Muscle layer of colon (tissue), 2 donors: Measurements from ENCODE around the gene FAM111A.

Source experiments
- H3K27ac ChIP-seq: one replicate; pipeline ENCODE4 v1.7.0; 2013; ENCODE audit warnings: low read depth, mild to moderate bottlenecking, low read length, moderate library complexity
- H3K27me3 ChIP-seq, 2 donors: one replicate each; pipeline ENCODE4 v1.7.0; 2013; ENCODE audit warnings: low read length in 2 of 2, mild to moderate bottlenecking in 2 of 2; ENCODE audit not compliant: insufficient read depth in 2 of 2, control insufficient read depth in 1 of 2
- H3K36me3 ChIP-seq: one replicate; pipeline ENCODE4 v1.7.0; 2013; ENCODE audit warnings: mild to moderate bottlenecking, low read length; ENCODE audit not compliant: insufficient read depth
- H3K4me1 ChIP-seq: one replicate; pipeline ENCODE4 v1.7.0; 2013; ENCODE audit warnings: mild to moderate bottlenecking, low read length; ENCODE audit not compliant: insufficient read depth
- H3K4me3 ChIP-seq, 2 donors: one replicate each; pipeline ENCODE4 v1.7.0; 2013; ENCODE audit warnings: low read length in 2 of 2, low read depth in 1 of 2, mild to moderate bottlenecking in 1 of 2, moderate library complexity in 1 of 2
- H3K9ac ChIP-seq: one replicate; pipeline ENCODE4 v1.7.0; 2013; ENCODE audit warnings: low read length
- H3K9me3 ChIP-seq: one replicate; pipeline ENCODE4 v1.7.0; 2013; ENCODE audit warnings: mild to moderate bottlenecking, low read length
- donor health status: abdominal sarcoma.
- donor health status: Adenocarcinoma of cecum.

FAM111A gene

DNA sequence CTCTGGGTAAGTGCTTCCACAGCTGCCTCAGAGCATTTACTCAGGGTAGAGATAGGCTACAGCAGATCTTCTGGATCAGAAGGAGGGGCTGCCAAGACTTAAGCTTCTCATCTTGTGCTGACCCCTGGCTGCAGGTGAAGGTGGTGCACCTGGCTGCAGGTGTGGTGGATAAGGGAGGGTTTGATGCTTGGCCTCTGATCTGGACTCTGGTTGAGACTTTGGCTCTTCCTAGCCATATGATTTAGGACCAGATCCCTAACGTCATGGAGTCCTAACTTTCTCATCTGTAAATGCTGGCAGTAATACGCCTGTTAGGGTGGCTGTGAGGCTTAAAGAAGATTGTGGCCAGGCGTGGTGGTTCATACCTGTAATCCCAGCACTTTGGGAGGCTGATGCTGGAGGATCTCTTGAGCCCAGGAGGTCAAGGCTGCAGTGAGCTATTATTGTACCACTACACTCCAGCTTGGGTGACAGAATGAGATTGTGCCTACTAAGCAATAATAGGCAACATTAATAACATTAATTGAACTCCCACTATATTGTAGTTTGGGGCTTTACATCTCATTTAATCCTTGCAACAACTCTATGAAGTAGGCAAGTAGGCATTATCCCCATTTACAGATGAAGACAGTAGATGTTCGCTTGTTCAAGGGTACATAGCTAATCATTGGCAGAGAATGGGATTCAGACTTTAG, 39.9 kb downstream of the FAM111A start:
- Histone ChIP-seq H3K4me1 (peaks cover 32% of the 10 kb centered on the region), H3K27ac (no peak overlapping the region), H3K36me3 (no peaks in the 10 kb centered on the region), H3K4me3 (no peak overlapping the region), H3K9ac (no peak overlapping the region), H3K9me3 (no peaks in the 10 kb centered on the region), H3K27me3 (no peaks in the 10 kb centered on the region)

DNA sequence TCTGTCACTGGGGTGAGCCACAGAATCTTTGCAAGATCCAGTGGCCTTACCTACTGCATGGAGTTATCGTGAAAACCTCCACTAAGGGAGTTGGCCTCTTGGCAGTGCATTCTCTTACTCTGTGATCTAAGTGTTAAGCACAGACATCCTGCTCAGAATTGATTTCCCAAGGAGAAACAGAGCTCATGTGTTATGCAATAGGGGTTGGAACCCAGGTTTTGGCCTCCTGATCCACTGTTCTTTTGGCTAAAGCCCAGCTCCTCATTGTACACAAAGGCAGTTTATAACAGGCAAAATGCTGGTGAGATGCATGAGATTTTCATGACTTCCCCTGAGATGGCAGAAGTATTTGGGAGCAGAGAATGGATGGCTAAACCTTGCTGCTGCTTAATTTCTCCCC, 41.1 kb downstream of the FAM111A start:
- Histone ChIP-seq H3K9ac (no peak overlapping the region), H3K27ac (no peak overlapping the region), H3K9me3 (no peaks in the 10 kb centered on the region), H3K4me3 (no peak overlapping the region), H3K4me1 (peaks cover 32% of the 10 kb centered on the region), H3K36me3 (no peaks in the 10 kb centered on the region), H3K27me3 (no peaks in the 10 kb centered on the region)

DNA sequence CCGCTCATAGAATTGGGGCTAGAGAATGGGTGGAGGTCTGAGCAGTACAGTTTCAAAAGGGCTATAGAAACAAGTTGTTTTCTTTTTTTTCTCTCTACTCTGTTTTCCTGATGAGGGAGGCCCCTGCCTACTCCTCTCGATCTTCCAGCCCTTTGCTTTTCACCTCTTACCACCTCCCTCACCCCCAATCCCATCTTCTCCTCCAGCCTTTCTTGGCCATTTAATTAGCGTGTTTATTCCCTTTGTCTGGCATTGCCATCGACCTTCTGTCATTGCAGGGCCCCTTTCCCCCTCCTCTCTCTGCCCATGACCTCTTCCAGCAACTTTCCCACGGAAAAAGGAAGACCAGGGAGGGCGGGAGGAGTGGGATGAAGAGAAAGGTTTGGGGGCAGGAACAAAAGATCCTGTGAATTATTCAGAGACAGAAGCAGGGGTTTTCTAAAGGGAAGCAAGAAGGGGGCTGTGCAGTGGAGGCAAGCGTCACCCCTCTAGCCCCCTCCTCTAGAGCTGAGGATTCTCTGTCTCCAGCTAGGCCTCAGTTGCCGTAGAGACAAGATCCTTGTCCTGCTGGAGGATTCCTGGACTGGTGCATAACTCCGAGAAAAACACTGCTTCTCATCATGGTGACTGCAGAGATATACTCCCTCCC, 42.2 kb downstream of the FAM111A start:
- H3K4me3 ChIP-seq = no peak overlapping the region
- H3K9me3 ChIP-seq = no peaks in the 10 kb centered on the region
- H3K27ac ChIP-seq = no peak overlapping the region
- H3K36me3 ChIP-seq = no peaks in the 10 kb centered on the region
- no peaks in the 10 kb centered on the region for H3K27me3 ChIP-seq
- no peak overlapping the region for H3K9ac ChIP-seq
- H3K4me1 ChIP-seq = peaks cover 32% of the 10 kb centered on the region

DNA sequence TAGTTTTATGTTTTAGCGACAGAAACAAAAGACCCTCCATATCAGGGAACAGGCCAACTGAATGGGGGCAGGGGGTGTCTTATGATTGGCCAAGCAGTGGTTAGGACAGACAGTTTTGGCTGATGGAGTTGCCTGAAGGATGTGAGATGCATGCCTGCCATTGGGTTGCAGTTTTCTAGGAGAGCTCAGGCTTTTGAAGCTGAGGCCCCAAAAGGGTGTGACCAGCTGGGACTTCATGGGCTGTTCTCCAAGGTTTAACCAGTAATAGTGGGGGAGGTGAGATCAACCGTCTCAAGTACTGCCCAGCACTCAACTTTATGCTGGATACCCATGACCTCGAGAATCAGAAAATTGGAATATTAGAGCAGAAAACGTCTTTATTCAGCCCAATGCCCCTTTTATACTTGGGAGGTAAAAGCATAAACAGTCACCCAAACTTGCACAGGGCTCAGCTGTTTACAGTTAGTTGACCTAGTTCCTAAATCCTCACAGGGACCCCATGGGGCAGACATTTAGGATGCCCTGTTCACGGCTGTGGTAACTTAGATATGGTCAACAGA, 42.8 kb downstream of the FAM111A start:
- no peak overlapping the region for H3K9ac ChIP-seq
- no peak overlapping the region for H3K27ac ChIP-seq
- no peaks in the 10 kb centered on the region for H3K36me3 ChIP-seq
- H3K4me1 ChIP-seq = peaks cover 32% of the 10 kb centered on the region
- H3K9me3 ChIP-seq = no peaks in the 10 kb centered on the region
- no peak overlapping the region for H3K4me3 ChIP-seq
- no peaks in the 10 kb centered on the region for H3K27me3 ChIP-seq

DNA sequence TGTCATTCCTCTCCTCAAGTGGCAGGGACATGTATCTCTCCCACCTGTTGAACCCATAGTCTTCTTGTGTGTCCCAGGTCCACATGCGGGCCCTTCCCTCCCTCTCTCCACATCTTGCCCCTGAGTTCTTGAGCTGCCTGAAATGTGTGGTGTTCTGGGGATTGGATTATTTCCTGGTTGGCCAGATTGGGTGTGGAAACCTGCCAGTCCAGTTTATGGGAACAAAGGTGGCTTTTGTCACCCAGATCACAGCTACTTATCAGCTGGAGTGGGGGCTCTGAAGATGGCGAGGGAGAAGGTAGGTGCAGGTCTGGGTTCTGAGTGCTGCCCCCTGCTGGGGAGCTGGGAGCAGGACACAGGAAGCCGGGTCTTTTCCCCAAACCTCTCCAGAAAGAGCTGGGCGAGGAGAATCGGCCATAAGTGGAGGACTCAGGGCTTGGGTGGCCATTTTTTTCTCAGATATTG, 43.5 kb downstream of the FAM111A start:
- no peak overlapping the region for H3K4me3 ChIP-seq
- H3K36me3 ChIP-seq = no peaks in the 10 kb centered on the region
- H3K4me1 ChIP-seq = peaks cover 32% of the 10 kb centered on the region
- no peaks in the 10 kb centered on the region for H3K9me3 ChIP-seq
- H3K27me3 ChIP-seq = no peaks in the 10 kb centered on the region
- no peak overlapping the region for H3K9ac ChIP-seq
- no peak overlapping the region for H3K27ac ChIP-seq

DNA sequence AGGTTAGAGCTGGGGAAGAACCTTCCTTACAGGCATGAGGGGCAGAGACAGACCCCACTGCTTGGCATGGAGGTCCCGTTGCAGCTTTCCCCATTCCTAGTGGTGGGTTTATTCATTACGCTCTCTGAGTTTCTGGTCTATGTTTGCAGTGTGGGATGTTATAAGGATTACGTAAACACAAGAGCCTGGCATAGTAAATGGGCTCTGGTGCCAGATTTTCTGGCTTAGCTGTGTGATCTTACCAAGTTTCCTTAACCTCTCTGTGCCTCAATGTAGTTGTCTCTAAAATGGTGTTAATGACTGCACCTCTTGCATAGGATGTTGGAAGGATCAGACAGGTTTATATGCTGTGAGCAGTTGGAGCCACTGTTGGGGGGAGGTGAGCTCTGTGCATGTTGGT, 44.4 kb downstream of the FAM111A start:
- no peaks in the 10 kb centered on the region for H3K36me3 ChIP-seq
- no peaks in the 10 kb centered on the region for H3K9me3 ChIP-seq
- H3K27me3 ChIP-seq = no peaks in the 10 kb centered on the region
- no peak overlapping the region for H3K9ac ChIP-seq
- no peak overlapping the region for H3K4me3 ChIP-seq
- H3K27ac ChIP-seq = no peak overlapping the region
- H3K4me1 ChIP-seq = peaks cover 32% of the 10 kb centered on the region

DNA sequence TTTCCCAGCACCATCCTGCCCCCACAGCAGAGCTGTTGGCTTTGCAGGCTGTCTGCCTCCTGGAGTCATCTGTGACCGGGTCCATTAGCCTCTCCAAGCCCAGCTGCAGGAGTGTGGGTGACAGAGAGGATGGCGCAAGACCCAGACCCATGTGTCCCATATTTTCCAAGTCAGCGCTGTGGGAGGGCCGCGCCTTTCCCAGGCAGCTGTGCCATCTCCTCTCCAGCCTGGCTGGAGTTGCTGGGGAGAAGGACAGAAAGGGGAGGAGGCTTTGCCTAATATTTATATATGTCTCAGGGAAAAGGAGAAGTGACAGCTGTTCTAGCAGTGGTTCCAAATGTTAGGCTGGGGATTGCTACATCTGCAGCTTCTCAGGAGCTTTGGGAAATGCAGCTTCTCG, 44.9 kb downstream of the FAM111A start:
- Histone ChIP-seq H3K4me1 (peaks cover 32% of the 10 kb centered on the region), H3K4me3 (no peak overlapping the region), H3K9ac (no peak overlapping the region), H3K36me3 (peaks cover 3% of the 10 kb centered on the region), H3K27me3 (no peaks in the 10 kb centered on the region), H3K27ac (no peak overlapping the region), H3K9me3 (no peaks in the 10 kb centered on the region)

DNA sequence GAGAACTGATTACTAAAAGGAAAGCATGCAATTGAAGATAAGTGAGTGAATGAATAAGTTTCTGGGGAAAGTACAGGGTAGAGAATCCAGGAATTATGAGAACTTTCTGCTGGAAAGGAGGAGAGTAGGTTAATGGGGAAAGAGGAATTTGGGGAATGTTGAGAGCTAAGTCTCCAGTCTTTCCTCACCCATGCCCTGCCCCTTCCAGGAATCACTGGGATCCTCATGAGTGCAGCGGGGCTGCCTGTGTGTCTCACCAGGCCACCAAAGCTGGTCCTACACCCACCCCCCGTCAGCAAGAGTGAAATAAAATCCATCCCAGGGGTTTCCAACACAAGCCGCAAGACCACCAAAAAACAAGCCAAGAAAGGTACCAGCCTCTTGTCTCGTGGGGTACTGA, 46.3 kb downstream of the FAM111A start:
- H3K27me3 ChIP-seq = no peaks in the 10 kb centered on the region
- no peak overlapping the region for H3K9ac ChIP-seq
- peaks cover 8% of the 10 kb centered on the region for H3K36me3 ChIP-seq
- H3K9me3 ChIP-seq = no peaks in the 10 kb centered on the region
- H3K4me3 ChIP-seq = no peak overlapping the region
- no peak overlapping the region for H3K27ac ChIP-seq
- H3K4me1 ChIP-seq = peaks cover 31% of the 10 kb centered on the region

DNA sequence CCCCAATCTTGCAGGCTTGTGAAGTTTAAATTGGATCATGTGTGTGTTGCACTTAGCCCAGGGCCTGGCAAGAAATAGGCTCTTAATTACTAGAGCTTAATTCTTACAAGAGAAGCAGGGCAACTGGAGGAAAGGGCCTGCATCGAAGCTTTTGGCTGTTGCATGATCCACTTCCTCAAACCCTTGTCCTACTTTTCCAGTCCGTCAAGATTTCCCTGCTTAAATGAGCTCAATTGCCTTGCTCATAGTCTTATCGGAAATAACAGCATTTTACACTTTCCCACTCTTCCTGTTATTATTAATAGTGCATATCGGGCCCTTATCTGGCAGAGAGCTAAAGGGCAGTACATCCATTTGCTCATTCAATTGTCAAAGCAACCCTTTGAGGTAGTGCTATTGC, 47.3 kb downstream of the FAM111A start:
- Histone ChIP-seq H3K27me3 (no peaks in the 10 kb centered on the region), H3K9ac (no peak overlapping the region), H3K27ac (no peak overlapping the region), H3K4me3 (no peak overlapping the region), H3K9me3 (no peaks in the 10 kb centered on the region), H3K36me3 (peaks cover 8% of the 10 kb centered on the region), H3K4me1 (peaks cover 22% of the 10 kb centered on the region)

DNA sequence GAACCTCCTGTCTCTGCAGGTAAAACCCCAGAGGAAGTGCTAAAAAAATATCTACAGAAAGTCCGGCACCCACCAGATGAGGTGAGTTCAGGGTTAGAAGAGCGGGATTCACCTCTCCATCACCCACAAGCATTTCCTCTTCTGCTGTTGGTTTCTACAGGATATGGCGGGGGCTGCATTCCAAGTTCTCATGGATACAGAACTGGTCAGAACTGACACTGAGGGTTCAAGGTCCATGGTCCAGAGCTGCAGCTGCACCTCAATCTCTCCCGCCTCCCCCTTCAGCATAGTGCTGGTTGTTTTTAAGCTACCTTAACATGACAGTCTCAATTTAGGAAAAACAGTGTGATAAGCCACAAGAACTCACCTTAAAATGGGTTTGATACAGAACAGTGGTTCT, 48.4 kb downstream of the FAM111A start:
- no peaks in the 10 kb centered on the region for H3K9me3 ChIP-seq
- H3K4me3 ChIP-seq = no peak overlapping the region
- no peak overlapping the region for H3K27ac ChIP-seq
- peaks cover 11% of the 10 kb centered on the region for H3K4me1 ChIP-seq
- peaks cover 8% of the 10 kb centered on the region for H3K36me3 ChIP-seq
- no peak overlapping the region for H3K9ac ChIP-seq
- H3K27me3 ChIP-seq = no peaks in the 10 kb centered on the region

DNA sequence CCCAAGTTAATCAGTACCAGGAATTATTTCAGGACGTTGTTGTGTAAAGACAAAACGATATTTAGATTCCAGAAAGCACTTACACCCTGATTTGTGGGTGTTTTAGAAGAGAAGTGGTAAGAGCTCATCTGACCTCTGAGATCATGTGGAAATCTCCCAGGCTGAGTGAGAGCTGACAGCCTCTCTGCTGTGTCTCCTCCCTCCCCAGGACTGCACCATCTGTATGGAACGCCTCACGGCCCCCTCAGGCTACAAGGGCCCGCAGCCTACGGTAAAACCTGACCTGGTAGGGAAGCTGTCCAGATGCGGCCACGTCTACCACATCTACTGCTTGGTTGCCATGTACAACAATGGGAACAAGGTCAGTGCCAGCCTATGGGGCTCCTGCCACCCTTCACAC, 49.2 kb downstream of the FAM111A start:
- Histone ChIP-seq H3K4me3 (no peak overlapping the region), H3K27ac (no peak overlapping the region), H3K9ac (no peak overlapping the region), H3K9me3 (no peaks in the 10 kb centered on the region), H3K4me1 (peaks cover 6% of the 10 kb centered on the region), H3K36me3 (peaks cover 8% of the 10 kb centered on the region), H3K27me3 (no peaks in the 10 kb centered on the region)
